Stomach smooth muscle (tissue), 2 donors: ENCODE results near the gene PPP1R8.

Source experiments
- H3K27ac ChIP-seq: one replicate; pipeline ENCODE4 v1.7.0; 2013; ENCODE audit warnings: mild to moderate bottlenecking, low read length, inconsistent platforms
- H3K27me3 ChIP-seq, 2 donors: one replicate each; pipeline ENCODE4 v1.7.0; 2013; ENCODE audit warnings: low read length in 2 of 2; ENCODE audit not compliant: insufficient read depth in 2 of 2, control insufficient read depth in 1 of 2
- H3K36me3 ChIP-seq, 2 donors: one replicate each; pipeline ENCODE4 v1.7.0; 2013; ENCODE audit warnings: low read length in 2 of 2; ENCODE audit not compliant: control insufficient read depth in 2 of 2, insufficient read depth in 2 of 2
- H3K4me1 ChIP-seq: one replicate; pipeline ENCODE4 v1.7.0; 2013; ENCODE audit warnings: low read length; ENCODE audit not compliant: control insufficient read depth, insufficient read depth
- H3K4me3 ChIP-seq, 2 donors: one replicate each; pipeline ENCODE4 v1.7.0; 2013; ENCODE audit warnings: low read length in 2 of 2
- H3K9ac ChIP-seq, 2 donors: one replicate each; pipeline ENCODE4 v1.7.0; 2013; ENCODE audit warnings: low read length in 2 of 2, mild to moderate bottlenecking in 1 of 2
- H3K9me3 ChIP-seq, 2 donors: one replicate each; pipeline ENCODE4 v1.7.0; 2013; ENCODE audit warnings: low read length in 2 of 2; ENCODE audit not compliant: control insufficient read depth in 2 of 2
- donor health status: healthy.
- donor health status: Pancreatic carcinoma.

Gene PPP1R8

DNA sequence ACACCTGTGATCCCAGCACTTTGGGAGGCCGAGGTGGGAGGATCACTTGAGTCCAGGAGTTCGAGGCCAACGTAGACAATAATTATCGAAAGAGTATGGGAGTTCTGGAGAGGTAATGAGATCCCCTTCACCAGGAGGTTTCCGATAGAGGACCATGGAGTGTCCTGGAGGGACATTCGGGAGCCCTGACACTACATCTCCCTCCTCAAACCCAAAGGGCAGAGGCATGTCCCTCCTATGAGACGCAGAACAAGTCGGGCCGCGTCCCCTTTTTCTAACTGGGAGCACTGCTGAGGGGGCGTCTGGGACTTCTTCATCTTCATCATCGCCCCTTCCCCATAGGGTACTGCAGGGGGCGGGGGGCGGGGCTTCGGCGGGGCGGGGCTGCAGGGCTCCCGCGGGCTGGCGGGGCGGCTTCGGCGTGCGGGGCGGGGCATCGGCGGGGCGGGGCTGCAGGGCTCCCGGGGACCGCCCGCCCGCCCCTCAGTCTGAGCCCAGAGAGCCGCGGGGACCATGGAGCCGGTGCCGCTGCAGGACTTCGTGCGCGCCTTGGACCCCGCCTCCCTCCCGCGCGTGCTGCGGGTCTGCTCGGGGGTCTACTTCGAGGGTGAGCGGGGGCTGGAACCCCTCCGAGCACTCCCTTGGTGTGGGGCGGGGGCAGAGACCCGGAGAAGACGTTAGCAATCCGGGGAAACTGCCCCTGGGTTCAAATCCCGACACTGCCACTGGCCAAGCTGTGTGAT, 41.6 kb downstream of the PPP1R8 start, which contains the start of gene THEMIS2:
THEMIS2 (plus strand) TSS at position 486 of the 743 bp plus-strand sequence; CDS start at position 514, 28 bp downstream.
- Histone ChIP-seq H3K9ac (peak within 1 kb of the TSS; percentile 19 to 47), H3K27ac (peak within 1 kb of the TSS; percentile 37)

GRCh38 chr1:27872802-27873551, 42.4 kb downstream of the PPP1R8 start:
- Histone ChIP-seq H3K27ac (peak overlapping the region; percentile 37), H3K36me3 (no peaks in the 10 kb centered on the region), H3K4me1 (peaks cover 11% of the 10 kb centered on the region), H3K9me3 (no peaks in the 10 kb centered on the region), H3K4me3 (peak overlapping the region; percentile 73 to 78), H3K27me3 (peaks cover 10 to 11% of the 10 kb centered on the region in 2 donors), H3K9ac (peak overlapping the region; percentile 19 to 47)

More for the DNA sequence above, 41.6 kb downstream of the PPP1R8 start, which contains the start of gene THEMIS2:
- peaks cover 11% of the 10 kb centered on the region for H3K4me1 ChIP-seq
- H3K4me3 ChIP-seq, result peak within 1 kb of the TSS; percentile 73 to 78
- no peaks in the 10 kb centered on the region for H3K36me3 ChIP-seq
- H3K27me3 ChIP-seq, result peaks cover 10 to 11% of the 10 kb centered on the region in 2 donors
- H3K9me3 ChIP-seq, result no peaks in the 10 kb centered on the region

DNA sequence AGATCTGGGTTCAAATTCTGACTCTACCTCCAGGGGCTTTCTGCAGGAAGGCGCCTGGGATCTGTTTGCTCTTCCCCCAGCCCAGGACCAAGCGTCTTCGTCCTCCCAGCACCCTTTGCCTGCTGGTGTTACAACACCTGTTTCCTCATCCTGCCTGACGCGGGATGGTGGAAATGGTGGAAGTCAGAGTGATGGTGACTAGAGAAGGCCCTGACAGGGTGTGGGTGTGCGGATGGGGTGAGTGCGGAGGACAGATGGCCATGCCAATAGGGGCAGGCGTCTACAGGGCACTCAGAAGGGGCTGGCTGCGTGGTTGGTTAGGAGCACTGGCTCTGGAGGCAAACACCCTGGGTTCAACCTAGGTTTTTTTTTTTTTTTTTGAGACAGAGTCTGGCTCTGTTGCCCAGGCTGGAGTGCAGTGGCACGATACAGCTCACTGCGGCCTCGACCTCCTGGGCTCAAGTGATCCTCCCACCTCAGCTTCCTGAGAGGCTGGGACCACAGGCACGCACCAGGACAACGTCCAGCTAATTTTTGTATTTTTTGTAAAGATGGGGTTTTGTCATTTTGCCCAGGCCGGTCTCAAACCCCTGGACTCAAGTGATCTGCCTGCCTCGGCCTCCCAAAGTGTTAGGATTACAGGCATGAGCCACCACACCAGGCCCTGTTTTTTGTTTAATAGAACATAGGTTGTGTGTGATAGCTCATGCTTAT, 43.2 kb downstream of the PPP1R8 start:
- Histone ChIP-seq H3K9ac (no peak overlapping the region), H3K4me3 (peak overlapping the region in 1 of 2 donors; percentile 73), H3K27ac (no peak overlapping the region), H3K4me1 (peaks cover 11% of the 10 kb centered on the region), H3K27me3 (peaks cover 10 to 11% of the 10 kb centered on the region in 2 donors), H3K36me3 (no peaks in the 10 kb centered on the region), H3K9me3 (no peaks in the 10 kb centered on the region)

DNA sequence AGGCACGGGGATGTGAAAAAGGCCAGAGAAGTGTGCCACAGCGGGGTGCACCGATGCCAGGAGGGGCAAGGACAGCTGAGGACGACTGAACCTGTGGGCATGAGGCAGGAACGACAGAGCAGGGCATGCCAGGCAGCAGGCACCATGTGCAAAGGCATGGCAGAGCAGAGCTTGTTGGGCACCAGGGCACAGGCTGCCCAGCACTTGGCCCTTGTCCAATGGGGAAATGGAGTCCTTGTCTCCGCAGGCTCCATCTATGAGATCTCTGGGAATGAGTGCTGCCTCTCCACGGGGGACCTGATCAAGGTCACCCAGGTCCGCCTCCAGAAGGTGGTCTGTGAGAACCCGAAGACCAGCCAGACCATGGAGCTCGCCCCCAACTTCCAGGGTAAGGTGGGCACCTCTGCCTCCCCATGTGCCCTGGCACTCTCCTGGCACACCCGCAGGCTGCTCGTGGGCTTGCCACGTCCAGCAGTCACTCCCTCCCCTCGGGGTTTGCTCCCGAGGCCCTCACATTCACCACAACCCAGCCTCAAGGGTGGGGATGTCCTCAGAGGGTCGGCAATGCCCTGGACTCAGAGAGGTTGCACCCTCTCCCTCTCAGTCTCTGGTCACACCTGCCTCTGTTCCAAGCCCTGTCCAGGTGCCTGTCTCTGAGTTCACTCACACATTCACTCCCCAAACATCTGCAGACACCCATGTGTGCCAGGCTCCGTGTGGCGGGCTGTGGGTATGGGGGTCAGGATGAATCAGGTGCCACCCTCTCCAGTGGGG, 45.9 kb downstream of the PPP1R8 start:
- Histone ChIP-seq H3K4me1 (peaks cover 11% of the 10 kb centered on the region), H3K9ac (no peak overlapping the region), H3K9me3 (no peaks in the 10 kb centered on the region), H3K36me3 (no peaks in the 10 kb centered on the region), H3K27ac (no peak overlapping the region), H3K27me3 (peaks cover 11 to 12% of the 10 kb centered on the region in 2 donors), H3K4me3 (no peak overlapping the region)

DNA sequence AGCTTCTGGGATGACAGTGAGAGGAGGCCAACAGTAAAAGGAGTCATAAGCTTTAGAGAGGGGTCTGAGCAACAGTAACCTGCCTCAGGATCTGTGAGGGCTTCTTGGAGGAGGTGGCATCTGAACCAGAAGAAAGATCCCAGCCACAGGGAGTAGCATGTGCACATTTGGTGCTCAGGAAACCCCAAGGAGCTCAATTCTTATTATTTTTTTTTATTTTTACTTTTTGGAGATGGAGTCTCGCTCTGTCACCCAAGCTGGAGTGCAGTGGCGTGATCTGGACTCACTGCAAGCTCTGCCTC, 46.5 kb downstream of the PPP1R8 start:
- peaks cover 11 to 12% of the 10 kb centered on the region in 2 donors for H3K27me3 ChIP-seq
- H3K4me3 ChIP-seq, result no peak overlapping the region
- no peaks in the 10 kb centered on the region for H3K9me3 ChIP-seq
- H3K27ac ChIP-seq, result no peak overlapping the region
- H3K9ac ChIP-seq, result no peak overlapping the region
- H3K4me1 ChIP-seq, result peaks cover 11% of the 10 kb centered on the region
- H3K36me3 ChIP-seq, result no peaks in the 10 kb centered on the region

DNA sequence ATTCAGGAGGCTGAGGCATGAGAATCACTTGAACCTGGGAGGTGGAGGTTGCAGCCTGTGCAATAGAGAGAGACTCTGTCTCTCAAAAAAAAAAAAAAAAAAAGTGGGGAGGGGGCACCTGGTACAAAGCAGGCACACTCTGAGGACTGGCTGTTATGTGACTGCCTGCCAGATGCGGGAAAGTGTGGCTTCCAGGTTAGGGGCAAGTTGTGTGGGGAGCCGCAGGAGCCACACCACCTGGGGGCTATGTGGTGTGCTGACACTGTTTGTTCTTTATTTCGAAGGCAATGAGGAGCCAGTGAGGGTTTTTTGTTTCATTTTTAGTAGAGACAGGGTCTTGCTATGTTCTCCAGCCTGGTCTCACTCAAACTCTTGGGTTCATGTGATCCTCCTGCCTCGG, 47.5 kb downstream of the PPP1R8 start:
- Histone ChIP-seq H3K4me1 (peaks cover 6% of the 10 kb centered on the region), H3K27me3 (peaks cover 5 to 8% of the 10 kb centered on the region in 2 donors), H3K9ac (no peak overlapping the region), H3K4me3 (no peak overlapping the region), H3K9me3 (no peaks in the 10 kb centered on the region), H3K27ac (no peak overlapping the region), H3K36me3 (no peaks in the 10 kb centered on the region)

GRCh38 chr1:27878787-27879335, 48.3 kb downstream of the PPP1R8 start:
- no peak overlapping the region for H3K27ac ChIP-seq
- no peaks in the 10 kb centered on the region for H3K9me3 ChIP-seq
- H3K27me3 ChIP-seq, result peaks cover 0 to 2% of the 10 kb centered on the region in 2 donors
- no peak overlapping the region for H3K9ac ChIP-seq
- peaks cover 3% of the 10 kb centered on the region for H3K4me1 ChIP-seq
- no peaks in the 10 kb centered on the region for H3K36me3 ChIP-seq
- H3K4me3 ChIP-seq, result no peak overlapping the region

DNA sequence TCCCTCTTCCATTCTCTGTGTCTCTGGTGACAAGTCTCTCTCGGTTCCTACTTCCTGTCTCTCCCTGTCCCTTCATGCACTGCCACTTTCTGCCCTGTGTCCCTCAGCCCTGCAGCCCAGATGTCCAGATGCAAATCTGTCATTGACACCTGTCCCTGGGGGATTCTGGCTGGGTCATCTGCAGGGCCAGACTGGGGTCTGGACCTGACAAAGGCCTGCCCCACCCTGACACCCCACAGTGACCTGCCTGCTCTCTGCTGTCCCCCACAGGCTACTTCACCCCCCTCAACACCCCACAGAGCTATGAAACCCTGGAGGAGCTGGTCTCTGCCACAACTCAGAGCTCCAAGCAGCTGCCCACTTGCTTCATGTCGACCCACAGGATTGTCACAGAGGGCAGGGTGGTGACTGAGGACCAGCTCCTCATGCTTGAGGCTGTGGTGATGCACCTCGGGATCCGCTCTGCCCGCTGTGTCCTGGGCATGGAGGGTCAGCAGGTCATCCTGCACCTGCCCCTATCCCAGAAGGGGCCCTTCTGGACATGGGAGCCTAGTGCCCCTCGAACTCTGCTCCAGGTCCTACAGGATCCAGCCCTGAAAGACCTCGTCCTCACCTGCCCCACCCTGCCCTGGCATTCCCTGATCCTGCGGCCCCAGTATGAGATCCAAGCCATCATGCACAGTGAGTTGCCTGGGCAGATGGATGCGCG, 48.9 kb downstream of the PPP1R8 start:
- no peak overlapping the region for H3K27ac ChIP-seq

GRCh38 chr1:27882543-27882903, 51.9 kb downstream of the PPP1R8 start:
- H3K4me1 ChIP-seq, result peaks cover 2% of the 10 kb centered on the region
- H3K9ac ChIP-seq, result no peak overlapping the region
- H3K9me3 ChIP-seq, result no peaks in the 10 kb centered on the region
- peaks cover 0 to 2% of the 10 kb centered on the region in 2 donors for H3K27me3 ChIP-seq
- no peak overlapping the region for H3K27ac ChIP-seq
- H3K36me3 ChIP-seq, result peaks cover 0 to 7% of the 10 kb centered on the region in 2 donors
- H3K4me3 ChIP-seq, result no peak overlapping the region

More for the DNA sequence above, 48.9 kb downstream of the PPP1R8 start:
- H3K9ac ChIP-seq, result no peak overlapping the region
- peaks cover 5% of the 10 kb centered on the region for H3K4me1 ChIP-seq
- H3K4me3 ChIP-seq, result no peak overlapping the region
- H3K9me3 ChIP-seq, result no peaks in the 10 kb centered on the region
- H3K36me3 ChIP-seq, result no peaks in the 10 kb centered on the region
- H3K27me3 ChIP-seq, result peaks cover 0 to 2% of the 10 kb centered on the region in 2 donors
